Fibroblast of skin of back (primary cell): ENCODE measurements around the gene TMEM242.

Source experiments
- DNase-seq: peaks from one replicate; pipeline ENCODE4 v3.0.0-alpha.2; 2013

The TMEM242 gene

DNA sequence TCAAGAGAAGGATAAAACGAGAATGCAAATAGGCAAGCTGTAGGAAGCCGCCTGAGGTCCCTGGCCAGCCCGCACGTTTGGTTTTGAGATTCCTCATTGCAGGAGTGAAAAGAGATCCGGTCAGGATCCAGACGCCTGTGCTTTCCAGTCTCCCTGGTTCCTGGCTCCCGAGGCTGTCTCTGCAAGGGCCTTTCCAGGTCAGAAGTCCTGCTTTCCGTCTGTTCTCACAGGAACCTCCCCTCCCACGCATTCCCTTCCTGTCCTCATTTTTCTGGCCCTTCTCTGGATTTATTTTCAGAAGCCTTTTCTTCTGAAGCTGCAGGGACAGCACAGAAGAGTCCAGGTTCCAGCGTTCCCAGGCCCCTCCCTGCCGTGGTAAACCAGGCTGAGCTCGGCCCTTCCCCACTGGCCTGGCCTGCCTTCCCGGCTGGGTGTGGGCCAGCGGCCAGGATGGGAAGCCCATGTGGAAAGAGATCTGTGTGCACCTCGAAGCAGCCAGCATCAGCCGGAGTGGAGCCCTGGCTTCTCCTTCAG, 54.0 kb downstream of the TMEM242 start:
- no peak for DNase-seq

DNA sequence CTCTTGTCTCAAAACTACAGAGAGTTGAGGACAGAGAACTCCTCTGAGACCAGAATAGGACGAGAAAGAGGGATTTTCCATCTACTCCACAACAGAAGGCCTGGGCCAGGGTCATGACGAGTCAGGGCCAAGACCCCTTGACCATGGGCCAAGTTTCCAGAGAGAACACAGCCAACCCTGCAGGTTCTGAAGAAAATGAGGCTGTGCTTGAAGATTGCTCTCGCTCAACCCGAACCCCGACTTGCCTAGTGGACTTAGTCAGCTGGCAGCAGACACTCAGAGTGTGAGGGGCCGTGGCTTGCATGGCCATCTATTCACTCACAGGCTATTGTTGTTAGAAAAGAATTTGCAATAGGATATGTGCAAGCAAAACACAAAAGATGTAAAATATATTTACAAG, 54.5 kb downstream of the TMEM242 start:
- no peak for DNase-seq

DNA sequence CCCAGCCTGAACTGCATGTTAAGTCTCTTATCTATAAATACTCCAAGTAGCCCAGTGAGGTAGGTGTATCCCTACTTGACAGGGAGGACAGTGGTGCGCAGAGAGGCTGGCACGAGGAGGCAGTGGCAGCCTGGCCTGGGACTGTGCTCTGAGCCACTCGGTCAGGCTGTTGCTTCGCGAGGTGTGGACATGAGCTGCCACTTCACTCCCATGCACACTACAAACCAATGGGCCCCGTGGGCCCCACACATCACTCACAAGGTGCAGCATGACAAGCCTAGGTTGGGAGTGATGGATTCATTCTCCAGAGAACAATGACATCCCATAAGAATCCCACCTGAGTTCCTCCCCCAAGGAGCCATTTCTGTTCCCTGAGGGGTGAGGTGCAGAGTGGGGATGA, 54.9 kb downstream of the TMEM242 start:
- DNase-seq = no peak

DNA sequence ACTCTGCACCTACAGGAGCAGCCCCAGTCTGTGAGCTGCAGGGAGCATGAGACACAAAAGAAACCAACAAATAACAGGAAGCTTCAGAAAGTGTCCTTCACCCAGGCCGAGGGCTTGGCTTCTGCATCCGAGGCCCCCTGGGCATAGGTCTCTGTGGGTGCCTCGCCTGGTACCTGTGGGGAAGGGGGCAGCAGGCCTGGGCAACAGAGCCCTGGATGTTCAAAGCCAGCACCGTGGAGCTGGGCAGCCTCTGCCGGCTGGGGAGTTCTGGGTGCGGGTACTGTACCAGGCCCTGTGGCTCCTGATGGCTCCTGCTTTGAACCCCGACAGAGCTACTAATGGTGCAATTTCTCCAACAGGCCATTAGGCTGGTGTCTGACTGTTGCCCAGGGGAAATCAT, 55.7 kb downstream of the TMEM242 start:
- no peak for DNase-seq

DNA sequence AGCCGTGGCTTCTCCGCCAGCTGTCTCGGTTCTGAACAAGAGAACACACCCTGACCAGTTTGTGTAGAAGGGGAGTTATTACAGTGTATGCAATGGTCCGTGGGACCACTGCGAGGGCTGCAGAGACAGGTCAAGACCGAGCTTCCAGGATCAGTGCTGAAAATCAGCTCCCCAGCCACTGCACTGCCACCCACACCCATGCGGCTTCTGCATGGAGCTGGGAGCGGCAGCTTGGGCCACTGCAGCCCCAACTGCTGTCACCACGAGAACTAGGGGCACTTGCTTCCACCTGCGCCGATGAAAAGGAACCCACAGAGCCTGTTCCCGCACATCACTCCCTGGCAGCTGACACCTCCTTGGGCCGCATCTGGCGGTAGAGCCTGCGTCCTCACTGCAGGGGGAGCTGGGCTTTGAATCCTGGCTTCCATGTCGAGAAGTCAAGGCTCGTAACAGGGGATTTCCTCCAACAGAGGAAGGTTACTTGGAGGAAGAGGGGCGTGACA, 56.2 kb downstream of the TMEM242 start:
- no peak for DNase-seq

DNA sequence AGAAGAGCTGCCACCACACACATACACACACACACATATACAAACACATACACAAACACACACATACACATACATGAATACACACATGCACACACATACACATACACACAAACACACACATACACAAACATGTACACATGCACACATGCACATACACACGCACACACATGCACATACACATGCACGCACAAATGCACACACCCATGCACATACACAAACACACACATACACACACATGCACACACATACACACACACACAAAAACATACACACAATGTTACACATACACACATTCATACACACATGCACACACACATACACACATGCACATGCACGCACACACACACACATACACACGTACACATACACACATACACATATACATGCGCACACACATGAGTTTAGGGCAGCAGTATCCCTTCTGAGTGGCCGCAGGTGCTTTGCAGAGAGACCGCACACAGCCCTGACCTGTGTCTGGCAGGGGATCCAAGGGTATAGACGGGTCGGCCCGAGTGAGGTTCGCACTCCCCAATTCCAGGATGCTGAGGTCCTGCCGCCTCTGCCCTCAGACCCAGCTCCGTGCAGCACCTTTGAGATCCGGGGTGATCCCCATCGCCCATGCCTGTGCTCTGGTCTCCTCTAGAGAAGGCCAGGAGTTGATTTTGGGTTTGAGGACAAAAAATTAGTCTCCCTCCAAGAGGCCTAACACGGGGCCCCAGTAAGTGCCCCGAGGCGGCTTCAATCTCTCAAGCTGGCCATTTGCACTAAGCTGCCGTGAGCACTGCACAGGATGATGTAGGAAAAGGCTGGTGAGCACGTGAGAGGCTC, 56.8 kb downstream of the TMEM242 start:
- no peak for DNase-seq

DNA sequence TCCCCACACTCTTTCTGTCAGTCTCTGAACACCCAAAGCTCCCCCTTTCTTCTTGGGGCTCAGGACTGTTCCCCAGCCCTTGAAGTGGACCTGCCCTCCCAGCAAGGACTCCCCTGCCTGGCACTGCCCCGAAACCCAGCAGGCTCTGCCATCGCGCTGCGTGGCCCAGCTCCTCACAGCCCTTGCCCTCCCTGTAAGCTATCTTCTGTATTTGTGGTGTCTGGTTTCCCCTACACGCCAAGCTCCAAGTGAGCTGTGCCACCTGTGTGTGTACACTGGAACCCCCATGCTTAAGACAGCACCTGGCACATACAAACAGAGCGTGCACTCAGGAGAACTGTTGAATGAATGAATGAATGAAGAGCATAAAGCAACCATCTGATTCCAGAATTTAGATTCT, 57.7 kb downstream of the TMEM242 start:
- no peak for DNase-seq

DNA sequence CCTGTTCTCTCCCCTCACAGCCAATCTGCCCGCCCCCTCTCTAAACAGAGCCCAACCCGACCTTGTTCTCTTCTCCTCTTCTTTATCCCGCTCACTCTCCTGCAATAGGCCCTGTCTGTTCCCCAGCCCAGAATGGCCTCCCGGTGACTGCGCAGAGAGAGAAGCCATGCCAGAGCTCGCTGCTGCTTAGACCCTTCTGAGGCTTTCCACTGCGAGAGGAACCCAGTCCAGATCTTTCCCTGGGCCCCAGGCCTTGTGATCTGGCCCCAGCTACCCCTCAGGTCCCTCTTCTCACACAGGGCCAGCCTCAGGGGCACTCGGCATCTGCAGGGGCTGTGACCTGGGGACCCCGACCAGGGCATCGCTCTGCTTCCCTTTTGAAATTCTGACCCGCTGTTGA, 58.1 kb downstream of the TMEM242 start:
- no peak for DNase-seq

DNA sequence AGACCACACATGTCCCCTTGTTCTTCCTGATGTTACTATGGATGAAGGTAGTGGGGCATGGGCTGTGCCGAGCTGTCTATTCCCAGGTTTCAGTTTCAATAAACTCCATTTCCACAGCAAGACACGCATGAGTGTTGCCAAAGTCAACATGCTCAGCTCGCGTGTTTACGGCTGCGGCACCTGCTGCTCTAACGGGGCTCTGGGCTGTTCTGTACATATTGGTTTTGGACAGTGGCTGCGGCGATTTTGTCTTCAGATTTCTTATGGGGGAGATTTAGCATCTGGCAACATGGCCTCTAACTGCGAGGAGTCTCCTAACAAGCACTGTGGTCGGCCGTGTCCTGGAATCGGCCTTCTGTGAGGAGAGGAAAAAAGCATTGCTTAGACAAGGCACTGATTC, 58.6 kb downstream of the TMEM242 start:
- no peak for DNase-seq

DNA sequence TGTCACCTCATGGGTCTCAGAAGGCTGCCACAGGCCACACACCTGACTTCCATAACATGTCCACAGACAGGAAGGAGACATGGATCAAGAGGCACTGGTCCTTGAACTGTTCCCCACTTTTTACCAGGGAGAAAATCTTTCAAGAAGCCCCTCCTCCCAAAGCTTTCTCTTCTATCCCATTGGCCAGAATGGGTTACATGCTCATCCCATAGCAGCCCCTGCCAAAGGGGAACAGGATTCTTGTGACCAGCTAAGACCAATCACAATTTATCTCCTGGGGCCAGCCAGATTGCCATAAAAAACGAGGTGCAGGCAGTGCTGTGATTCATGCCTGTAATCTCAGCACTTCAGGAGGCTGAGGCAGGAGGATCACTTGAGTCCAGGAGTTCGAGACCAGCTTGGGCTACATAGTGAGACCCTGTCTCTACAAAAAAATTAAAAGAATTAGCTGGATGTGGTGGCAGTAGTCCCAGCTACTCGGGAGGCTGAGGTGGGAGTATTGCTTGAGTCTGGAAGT, 59.4 kb downstream of the TMEM242 start:
- DNase-seq = no peak

DNA sequence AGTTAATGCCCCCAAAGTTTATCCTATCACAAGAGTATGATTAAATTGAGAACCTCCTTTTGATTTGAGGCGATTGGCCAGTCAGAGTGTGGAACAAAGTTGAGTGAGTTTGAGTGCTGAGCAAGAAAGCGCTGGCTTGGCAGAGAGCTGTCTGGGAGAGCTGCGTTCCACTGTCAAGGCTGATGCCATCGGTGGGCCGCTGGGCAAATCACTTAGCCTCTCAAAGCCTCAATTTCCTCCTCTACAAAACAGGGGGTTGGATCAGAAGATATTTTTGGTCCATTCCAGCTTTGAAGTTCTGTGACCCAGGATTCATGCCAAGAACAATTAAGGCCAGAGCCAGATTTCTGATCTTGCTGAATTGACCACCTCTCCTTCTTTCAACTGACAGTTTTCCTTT, 60.2 kb downstream of the TMEM242 start:
- DNase-seq = no peak

DNA sequence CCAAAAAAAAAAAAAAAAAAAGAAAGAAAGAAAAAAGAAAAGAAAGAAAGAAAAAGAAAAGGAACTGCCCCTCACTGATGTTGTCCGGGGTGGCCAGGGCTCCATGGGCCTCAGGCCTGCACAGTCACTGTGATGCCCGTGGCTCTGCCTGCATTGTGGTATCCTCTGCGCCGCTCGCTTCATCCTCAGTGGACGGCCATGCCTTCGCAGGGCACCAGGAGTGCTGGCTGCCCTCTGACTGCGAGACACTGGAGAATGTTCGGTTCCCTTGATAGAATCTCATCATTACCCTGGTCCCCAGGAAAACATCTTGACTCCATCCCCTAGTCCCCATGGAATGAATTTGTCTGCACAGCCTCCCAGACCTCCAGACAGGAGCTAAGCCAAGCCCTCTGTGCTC, 61.7 kb downstream of the TMEM242 start:
- DNase-seq = no peak

DNA sequence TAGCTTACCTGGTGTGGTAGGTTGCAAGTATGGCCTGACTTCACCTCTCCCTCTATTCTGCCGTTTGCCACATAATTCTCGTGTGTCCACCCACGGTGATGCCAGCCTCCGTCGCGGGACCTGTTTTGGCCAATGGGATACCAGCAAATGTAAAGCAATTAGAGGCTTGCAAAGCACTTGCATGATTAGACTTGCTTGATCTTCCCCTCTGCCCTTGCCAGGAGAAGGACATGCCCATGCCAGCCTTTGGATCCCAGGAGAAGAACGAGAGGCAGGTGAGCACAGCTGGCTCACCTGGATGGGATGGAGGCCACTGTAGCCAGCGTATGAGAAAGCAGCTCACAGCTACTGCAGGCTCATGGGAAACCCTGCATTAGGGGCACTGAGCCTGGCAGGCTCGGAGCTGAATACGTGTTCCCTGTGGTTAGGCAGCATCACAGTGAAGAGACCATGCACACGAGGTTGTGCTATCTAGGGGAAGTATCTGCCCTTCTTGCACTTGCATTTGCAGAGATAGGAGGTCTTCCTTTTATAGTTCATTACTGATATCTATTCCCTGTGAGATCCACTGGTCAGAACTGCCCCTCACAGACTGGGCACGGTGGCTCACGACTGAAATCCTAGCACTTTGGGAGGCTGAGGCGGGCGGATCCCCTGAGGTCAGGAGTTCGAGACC, 62.4 kb downstream of the TMEM242 start:
- no peak for DNase-seq

DNA sequence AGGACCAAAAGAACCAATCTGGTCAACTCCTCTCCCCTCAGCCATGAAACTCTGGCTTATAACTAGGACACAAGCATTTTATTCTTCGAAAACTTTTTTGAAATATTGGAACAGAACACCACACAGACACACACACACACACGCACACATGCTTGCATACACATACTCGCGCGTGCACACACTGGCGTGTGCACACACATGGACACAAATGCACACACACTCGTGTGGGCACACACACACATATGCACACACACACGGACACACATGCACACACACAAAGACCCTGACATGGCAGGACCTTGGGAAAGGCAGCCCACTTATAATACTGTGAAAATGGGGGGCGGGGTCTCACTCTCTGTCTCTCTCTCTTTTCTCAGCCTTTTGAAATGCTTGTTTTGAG, 63.9 kb downstream of the TMEM242 start:
- DNase-seq = no peak

DNA sequence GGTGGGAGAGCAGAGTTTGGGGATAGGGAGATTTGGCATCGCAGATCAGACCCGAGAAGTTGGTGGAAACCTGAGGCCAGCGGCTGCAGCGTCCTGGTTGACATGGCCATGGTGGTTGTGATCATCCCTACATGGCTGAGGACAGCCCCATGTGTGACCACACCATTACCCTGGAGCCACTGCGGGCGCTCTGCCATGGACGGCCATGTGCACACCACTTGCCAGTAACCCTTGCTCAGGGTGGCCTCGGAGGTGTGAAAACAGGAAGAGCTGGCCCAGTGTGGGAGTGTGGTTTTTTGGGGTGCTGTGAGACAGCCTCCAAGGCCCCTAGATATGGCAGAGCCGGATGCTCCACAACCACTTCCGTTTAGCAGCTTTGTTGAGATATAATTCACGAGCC, 64.4 kb downstream of the TMEM242 start:
- no peak for DNase-seq

DNA sequence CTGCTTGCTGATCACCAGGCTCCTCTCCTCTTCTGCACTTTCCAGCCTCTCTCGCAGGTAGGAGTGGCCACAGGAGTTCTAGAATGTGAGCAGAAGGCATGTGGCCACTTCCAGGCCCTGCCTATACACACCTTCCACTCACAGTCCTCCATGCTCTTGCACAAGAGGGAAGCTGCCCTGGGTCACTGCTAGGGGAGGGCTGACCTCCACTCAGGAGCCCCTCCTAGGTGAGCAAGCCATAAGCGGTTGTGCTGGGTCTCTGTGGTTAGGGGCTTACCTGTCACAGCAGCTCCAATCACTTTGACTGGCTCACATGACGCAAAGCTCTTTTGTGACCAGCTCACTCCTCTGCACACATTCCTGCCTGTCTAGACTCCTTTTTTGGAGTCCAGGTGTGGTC, 68.2 kb downstream of the TMEM242 start:
- DNase-seq = no peak

DNA sequence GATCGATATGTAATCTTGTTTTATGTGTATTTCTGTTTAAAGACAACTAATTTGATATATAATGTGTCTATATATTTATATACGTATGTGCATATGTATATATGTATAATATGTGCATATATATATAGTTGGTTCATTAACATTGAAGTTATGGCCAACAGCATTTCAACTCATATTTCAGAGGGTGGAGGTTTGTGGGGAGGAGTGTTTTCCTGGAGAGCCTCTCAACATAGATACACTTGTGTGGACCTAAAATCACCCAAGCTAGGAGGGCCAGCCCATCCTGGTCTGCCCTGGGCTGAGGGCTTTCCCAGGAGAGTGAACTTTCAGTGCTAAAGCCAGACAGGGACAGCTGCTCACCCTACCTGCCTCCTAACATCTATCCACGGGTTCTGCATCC, 68.8 kb downstream of the TMEM242 start:
- DNase-seq = no peak

DNA sequence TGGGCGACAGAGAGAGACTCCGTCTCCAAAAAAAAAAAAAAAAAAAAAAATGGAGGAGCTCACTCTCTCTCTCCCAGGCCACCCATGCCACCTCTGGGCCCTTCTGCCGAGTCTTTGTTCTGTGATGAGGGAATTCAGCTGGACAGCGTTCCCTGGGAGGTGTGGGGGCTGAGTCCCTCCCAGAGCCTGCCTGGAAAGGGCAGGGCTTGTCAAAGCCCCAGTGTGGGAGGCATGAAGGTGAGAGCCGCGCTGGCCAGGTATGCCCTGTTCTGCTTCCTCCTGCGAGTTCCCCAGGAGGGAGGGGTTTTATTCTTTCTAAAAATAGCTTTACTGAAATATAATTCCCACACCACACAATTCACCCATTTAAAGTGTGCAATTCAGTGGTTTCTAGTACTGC, 69.6 kb downstream of the TMEM242 start:
- no peak for DNase-seq

DNA sequence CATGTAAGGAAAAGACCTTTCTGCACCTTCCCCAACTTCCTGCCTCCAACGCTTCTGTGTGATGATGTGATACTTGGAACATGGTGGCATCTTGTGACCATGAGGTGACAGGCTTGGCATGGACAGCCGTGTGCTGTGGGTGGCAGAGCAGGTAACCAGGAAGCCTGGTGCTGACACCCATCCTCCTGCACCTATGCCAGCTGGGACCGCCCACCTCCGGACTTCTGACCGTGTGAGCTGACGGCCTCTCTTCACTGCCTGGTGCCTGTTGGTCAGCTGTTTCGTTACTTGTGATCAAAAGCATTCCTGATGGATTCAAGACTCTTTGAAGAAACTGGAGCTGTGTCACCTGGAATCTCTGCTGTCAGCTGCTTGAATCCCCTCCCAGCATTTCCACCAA, 70.3 kb downstream of the TMEM242 start:
- DNase-seq = no peak

DNA sequence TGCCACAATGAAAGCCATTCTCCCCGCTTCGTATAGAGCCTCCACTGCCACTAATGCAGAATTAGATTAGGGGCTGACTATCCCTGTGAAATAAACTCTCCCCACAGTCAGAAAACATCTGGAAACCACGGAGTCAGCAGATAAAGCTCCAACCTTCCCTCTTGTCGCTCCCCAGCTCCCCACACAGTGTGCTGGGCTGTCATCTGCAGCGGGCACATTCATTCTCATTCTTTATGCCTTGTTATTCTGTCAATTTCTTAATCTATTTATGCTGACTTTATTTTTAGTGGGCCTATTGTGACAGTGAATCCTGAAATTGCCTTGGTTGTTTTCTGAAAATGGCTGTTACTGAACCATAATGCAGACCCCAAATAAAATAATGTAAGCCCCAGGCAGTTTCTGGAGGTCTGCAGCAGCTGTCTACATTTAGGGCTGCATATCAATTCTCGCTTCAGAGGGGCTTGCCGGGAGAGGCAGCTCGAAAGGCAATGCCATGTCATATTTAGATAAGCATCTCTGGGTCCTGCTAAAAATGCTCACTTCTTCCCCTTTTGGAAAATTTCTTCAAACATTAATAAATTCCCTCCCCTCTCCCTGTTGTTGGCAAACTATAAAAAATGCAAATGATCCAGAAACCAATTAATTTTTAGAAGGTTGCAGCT, 71.6 kb downstream of the TMEM242 start:
- no peak for DNase-seq

DNA sequence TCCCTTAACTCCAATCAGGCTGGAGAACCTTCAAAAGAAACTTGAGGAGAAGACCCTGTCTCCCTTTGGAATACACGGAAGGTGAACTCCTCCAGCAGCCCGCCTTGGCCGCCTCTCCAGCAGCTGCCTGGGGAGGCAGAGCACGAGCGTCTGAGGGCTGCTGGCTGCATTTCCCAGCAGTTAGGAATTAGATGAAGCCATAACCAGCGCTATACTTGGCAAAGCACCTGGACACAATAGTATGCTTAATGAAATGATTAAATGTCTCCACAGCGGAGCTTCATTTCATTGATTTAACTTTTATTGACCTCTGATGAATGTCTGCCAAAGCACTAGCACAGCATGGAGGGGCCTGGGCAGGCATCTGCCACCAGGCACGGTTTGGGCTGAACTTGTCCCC, 73.5 kb downstream of the TMEM242 start:
- DNase-seq = no peak

DNA sequence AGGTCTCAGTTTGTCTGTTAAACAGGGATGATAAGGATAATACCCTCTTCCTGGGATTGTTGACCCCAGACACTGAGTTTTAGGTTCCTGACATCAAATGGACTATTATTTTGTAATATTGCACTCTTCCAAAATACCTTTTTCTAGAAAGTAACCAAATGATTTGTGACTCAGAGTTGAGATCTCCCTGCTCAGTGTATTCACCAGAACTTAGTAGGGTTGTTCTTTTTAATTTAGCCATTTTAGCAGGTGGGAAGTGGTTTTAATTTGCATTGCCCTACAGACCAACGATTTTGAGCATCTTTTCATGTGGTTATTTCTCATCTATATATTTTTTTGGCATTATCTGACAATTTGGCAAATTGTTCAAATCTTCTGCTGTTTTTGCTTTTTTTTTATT, 75.1 kb downstream of the TMEM242 start:
- DNase-seq = no peak
